HG03571 (cell line): ENCODE data around the gene TRAP1.
A peak's percentile ranks its signal among the peaks of the same experiment; 100 is the strongest.

Experiments used
- ATAC-seq: cut with Tn5 transposase; IDR thresholded peaks from one replicate; pipeline ENCODE4 v1.9.1; 2021; ENCODE audit not compliant: unreplicated experiment

TRAP1 gene

DNA sequence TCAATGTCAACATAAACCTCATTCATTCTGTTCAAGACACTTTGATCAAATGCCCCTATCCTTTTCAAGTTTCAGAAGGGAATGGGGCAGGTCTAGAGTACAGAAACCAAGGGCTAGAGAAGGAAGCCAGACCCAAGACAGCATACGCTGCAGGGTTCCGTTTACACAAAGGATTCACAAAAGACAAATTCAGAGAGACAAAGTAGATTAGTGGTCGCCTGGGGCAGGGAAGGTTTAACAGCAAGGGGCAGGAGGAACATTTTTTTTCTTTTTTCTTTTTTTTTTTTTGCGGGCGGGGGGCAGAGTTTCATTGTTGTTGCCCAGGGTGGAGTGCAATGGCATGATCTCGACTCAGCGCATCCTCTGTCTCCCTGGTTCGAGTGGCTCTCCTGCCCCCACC lies 19.9 kb upstream of the TRAP1 start:
- no peak for ATAC-seq

GRCh38 chr16:3736116-3736515 lies 18.8 kb upstream of the TRAP1 start:
- ATAC-seq = no peak

DNA sequence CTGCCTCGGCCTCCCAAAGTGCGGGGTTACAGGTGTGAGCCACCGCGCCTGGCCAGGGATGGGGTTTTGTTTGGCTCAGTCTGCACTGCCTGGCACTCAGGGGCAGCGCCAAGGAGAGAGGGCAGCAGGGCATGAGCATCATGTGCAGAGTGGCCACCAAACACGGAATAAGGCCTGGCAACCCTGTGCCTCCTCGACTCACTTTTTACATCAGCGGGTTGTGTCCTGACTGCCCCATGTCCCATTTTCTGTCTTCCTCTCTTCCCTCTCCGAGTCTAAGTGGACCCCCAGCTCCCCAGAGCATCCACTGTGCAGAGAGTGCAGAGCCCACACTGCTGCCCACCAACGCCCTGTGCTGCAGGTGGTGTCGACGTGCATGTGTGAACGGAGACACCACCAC lies 18.2 kb upstream of the TRAP1 start:
- ATAC-seq = no peak

DNA sequence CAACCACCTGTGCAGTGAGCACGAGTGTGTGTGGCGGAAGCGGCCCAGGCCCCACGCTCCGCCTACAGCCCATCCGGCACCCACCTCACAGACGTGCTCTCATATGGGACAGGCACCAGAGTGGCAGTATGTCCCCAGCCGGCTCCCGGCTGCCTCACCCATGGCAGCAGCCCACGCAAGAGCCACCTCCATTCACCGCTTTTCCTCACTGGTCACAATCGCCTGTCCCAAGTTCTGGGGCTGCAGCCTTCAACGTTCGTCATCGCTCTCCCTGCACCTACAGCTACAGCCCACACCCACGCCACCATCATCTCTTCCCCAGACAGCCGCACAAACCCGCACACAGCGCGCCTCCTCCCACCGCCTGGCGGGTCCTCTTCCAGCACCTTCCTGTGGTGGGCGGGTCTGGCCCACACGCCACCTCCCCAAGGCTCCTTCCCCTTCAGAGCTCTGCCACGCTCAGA lies 17.5 kb upstream of the TRAP1 start:
- no peak for ATAC-seq

- no peak for ATAC-seq
Observed at GRCh38 chr16:3734084-3734757, 16.9 kb upstream of the TRAP1 start.

DNA sequence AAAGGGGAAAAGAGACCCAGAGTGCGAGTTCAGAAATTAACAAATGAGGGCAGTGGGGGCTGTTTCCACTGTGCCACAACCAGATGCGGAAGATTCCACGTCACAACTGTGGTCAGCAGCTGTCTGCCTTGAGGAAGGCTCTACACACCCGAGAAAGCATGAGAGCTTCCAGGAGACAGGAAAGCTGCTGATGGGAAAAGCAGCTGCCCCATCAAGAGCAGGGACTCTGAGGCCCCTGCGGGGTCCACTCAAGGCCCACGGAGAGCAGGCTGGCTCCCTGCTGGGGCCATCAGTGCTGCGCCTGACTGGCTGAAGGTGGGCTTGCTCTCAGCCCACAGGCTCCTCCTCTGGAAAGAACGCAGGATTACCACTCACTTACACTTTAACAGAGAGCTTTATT lies 14.8 kb upstream of the TRAP1 start:
- ATAC-seq = no peak

GRCh38 chr16:3731126-3731935 lies 14.0 kb upstream of the TRAP1 start:
- ATAC-seq = no peak

DNA sequence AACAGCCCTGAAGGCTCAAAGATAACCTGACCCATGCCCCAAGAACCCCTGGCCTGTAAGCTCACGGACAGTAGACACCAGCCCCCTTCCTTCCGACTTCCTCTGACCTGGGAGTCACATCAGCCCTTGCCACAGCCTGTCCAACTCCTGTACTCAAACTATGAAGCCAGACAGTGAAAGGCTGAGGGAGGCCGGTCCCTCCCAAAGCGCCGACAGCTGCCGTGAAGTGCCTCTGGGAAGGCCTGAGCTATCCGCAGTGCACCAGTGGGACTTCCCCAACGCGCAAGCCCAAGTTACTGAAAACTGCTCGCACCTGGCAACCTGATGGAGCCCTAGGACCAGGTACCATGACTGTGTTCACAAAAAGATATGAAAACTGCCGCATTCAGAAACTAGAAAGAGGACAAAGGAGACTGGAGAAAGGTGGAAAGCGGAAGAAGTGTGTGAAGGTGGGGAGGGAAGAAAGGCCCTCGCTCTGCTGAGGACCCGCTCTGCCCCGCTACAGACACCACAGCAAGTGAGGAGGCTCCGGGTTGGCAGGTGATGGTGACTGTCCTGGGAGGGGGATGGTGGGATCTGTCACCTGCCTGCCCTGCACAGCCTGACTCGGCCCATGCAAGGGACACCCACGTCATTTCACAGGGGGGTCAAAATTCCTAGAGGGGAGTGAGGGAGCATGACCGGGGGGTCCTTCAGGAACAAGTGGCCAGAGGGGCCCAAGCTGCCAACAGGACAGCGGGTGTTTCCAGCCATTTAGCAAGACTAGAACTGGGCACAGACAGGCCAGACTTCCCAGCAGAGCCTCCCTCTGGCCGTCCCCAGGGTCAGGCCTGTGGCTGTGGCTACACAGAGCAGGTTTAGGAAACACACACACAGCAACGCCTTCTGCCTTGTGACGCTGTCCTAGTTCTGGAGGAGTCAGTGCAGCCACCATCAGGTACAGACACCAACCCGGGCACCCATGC lies 13.1 kb upstream of the TRAP1 start:
- ATAC-seq = no peak

DNA sequence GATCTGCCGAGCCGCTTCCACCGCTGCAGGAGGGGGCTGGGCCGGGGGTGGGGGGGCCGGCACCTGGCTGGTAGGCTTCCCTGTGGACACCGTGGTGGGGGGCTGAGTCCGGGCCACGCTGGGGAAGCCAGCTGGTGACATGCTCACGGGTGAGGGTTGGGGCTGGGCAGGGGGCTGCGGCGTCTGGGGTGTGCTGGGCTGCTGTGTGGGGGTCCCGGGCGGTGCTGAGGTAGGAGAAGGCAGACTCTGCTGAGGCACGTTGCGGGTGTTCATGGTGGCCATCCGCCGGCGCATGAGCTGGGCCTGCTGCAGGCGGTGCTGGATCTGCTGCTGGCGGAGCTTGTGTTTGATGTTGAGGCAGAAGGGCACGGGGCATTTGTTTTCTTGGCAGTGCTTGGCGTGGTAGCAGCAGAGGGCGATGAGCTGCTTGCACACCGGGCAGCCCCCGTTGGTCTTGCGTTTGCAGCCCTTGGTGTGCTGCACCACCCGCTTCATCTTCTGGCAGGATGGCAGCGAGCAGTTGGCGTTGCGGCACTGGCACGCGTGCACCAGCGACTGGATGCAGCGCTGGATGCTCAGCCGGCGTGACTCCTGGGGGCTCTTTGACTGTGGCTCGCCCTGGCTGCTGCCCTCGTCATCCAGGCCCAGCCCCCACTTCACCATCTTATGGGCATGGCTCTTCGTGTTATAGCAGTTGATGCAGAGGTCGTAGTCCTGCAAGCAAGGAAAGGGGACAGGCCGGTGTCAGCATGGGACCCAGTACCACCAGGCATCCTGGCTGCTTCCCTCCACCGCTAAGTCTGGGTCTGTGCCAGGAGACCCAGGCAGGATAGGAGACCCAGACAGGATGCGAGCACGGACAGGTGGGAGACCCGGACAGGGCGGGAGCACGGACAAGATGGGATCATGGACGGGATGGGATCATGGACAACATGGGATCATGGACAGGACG lies 12.1 kb upstream of the TRAP1 start:
- no peak for ATAC-seq

DNA sequence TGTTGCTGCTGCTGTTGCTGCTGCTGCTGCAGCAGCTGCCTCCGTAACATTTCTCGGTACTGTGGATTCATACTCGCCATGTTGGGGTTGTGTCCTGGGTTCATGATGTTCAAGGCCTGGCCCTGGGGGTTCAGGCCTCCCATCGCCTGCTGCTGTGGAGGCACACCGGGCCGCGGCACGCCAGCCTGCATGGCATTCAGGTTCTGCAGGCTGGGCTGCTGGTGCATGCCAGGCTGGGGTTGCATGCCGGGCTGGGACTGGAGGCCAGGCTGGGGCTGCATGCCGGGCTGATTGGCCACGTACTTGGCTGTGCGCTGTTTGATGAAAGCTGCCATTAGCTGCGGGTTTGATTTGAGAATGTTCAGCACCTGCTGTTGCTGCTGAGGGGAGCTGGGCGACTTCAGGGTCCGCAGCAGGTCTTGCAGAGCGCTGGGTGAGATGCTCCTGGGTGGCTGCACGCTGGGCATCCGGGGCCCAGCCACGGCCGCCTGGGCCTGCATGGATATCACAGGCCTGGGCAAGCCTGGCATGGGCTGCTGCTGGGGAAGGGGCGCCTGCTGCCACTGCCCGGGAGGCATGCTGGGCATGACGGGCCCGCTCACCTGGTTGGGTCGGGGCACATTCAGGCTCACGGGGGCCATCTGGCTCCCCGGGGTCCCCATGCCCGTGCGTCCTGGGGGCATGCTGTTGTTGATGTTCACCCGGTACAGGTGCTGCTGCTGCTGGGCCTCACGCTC lies 11.3 kb upstream of the TRAP1 start:
- ATAC-seq = no peak

DNA sequence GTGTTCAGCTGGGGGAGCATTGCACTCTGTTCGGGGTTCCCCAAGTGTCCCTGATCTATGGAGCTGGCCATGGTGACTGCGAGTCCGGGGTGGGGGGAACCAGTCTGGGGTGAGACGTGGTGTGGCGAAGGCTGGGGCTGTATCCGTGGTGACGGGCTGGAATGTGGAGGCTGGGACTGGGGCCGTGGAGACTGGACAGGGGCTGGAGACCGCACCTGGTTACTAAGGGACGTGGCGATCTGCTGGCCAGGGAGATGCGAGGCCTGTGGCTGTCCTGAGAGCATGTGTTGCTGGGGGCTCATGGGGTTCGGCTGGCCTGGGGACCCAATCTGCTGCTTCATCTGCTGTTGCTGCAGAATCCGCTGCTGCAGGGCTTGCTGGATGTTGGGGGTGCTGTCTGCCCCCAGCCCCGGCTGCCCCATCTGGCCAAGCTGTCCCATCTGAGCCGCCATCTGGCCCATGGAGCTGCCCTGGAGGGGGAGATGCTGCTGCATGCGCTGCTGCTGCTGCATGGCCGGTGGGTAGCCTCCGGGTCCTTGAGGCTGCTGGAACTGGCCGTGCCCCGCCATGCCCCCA lies 10.6 kb upstream of the TRAP1 start:
- ATAC-seq = no peak

- ATAC-seq = no peak
Observed at GRCh38 chr16:3726021-3726687, 8.8 kb upstream of the TRAP1 start.

DNA sequence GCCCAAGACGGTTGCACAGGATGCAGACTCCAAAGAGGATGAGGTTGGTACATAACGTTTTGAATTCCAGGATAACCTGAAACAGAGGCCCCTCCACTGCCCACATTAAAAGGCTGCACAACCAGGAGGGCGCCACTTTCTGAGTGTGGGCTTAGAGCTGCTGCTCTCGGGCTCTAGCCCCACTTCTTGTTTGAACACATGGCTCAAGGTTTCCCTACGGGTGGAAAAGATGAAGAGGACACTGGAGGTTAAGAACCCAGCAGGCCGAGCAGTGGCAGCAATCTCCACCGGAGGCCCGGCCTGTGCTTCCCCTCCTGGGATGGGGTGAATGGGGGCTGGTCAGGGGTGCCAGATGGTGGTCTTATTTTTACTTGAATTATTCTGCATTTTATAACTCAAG lies 8.0 kb upstream of the TRAP1 start:
- no peak for ATAC-seq

DNA sequence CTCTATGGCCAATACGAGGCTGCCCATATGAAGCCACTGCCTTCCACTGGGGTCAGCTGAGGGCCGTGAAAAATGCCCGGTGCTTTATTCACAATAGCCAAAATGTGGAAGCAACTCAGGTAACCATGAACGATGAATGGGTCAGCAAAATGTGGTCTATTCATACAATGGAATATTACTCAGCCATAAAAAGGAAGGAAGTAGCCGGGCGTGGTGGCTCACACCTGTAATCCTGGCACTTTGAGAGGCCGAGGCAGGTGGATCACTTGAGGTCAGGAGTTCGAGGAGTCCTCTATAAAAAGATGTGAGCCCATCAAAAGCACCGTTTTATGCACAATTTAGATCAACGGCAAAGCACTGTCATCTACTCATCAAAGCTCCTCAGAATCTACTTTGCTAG lies 5.2 kb upstream of the TRAP1 start:
- ATAC-seq = no peak

DNA sequence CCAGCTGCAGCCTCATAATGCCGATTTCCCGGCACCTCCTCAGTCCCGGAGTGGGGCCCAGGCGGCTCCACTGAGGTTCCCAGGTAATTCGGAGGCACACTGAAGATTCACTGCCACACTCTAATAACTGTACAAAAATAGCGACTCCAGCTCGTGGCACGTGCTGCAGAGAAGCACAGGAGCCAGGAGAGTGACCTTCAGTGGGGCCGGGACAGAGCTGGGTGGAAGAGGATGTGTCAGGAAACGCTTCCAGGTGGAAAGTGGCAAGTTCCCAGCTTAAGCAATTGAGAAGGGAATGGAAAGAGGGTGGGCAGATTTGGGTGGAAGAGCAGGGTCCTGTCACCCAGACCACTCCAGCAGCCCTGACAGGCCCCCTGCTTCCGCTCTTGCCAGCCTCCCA lies 3.1 kb upstream of the TRAP1 start:
- ATAC-seq = no peak

- no peak for ATAC-seq
Observed at GRCh38 chr16:3718628-3719027, 1.3 kb upstream of the TRAP1 start.

- ATAC-seq = no peak
Observed at GRCh38 chr16:3718019-3718391, 681 bp upstream of the TRAP1 start.

DNA sequence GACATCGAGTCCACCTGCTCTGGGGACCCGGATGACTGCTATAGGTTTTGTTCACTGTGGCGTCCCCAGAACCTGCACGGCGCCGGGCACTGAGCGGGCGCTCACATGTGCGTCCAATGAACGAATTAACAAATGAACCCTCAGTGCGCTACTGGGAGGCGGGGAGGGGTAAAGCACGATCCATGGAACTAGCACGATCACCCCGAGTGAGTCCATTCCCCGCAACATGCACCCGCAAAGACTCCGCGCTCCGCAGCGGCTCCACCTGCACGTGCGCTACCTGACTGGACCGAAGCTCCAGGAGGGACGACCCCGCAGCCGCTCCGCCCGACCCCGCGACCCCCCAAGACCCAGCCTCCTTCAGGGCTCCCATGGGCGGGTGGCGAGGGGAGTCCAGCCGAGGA lies 491 bp downstream of the TRAP1 start:
- peak; percentile 25 for ATAC-seq

DNA sequence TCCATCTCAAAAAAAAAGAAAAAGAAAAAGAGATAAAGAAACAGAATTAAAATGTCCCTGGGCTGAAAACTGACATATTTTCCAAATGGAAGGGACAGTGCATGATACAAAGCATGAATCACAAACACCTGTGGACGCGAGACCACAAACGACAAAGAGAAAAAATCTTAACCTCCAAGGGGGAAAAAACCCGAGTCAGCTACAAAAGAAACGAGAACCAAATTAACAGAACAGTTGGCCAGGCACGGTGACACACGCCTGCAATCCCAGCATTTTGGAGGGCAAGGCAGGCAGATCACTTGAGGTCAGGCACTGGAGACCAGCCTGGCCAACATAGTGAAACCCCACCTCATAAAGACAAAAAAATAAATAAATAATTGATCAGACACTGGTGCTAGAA lies 1.9 kb downstream of the TRAP1 start:
- no peak for ATAC-seq
